Astrocyte (in vitro differentiated cells and primary cell): ENCODE data around the gene ORM1. TPM values are rescaled to one million over a fixed set of nuclear protein-coding genes. Genes with fewer than 3 reads are reported as not detected.

Experiments
- DNase-seq: peaks from one replicate; pipeline ENCODE4 v3.0.0-alpha.2; 2010; ENCODE audit warnings: low read depth
- FAIRE-seq: peaks from 2 replicates; lab custom pipeline; 2011; peaks lifted over from hg19 to GRCh38; lab: Jason Lieb, UNC
- H2AFZ ChIP-seq: 2 replicates; pipeline ENCODE4 v1.6.0; 2012; ENCODE audit warnings: low read depth, low read length, inconsistent platforms
- H3K27ac ChIP-seq: 2 replicates; pipeline ENCODE4 v1.5.1; 2011; ENCODE audit warnings: low read depth, low read length, inconsistent platforms
- H3K27me3 ChIP-seq: 2 replicates; pipeline ENCODE4 v1.6.0; 2011; ENCODE audit warnings: low read length, inconsistent platforms; ENCODE audit not compliant: insufficient read depth
- H3K36me3 ChIP-seq: 2 replicates; pipeline ENCODE4 v1.5.1; 2011; ENCODE audit warnings: low read length, inconsistent platforms; ENCODE audit not compliant: insufficient read depth
- H3K4me1 ChIP-seq: 2 replicates; pipeline ENCODE4 v1.5.1; 2011; ENCODE audit warnings: low read length, inconsistent platforms; ENCODE audit not compliant: insufficient read depth
- H3K4me2 ChIP-seq: 2 replicates; pipeline ENCODE4 v1.6.0; 2012; ENCODE audit warnings: low read length, inconsistent platforms
- H3K4me3 ChIP-seq: 2 replicates; pipeline ENCODE4 v1.5.1; 2011; ENCODE audit warnings: low read depth, mild to moderate bottlenecking, low read length, inconsistent platforms; ENCODE audit not compliant: insufficient read depth
- H3K79me2 ChIP-seq: 2 replicates; pipeline ENCODE4 v1.6.0; 2012; ENCODE audit warnings: mild to moderate bottlenecking, low read length, inconsistent platforms; ENCODE audit not compliant: insufficient read depth
- H3K9ac ChIP-seq: 2 replicates; pipeline ENCODE4 v1.6.0; 2012; ENCODE audit warnings: mild to moderate bottlenecking, low read length, inconsistent platforms
- H3K9me3 ChIP-seq: 2 replicates; pipeline ENCODE4 v1.5.1; 2012; ENCODE audit warnings: low read depth, mild to moderate bottlenecking, low read length, inconsistent platforms; ENCODE audit not compliant: insufficient read depth
- H4K20me1 ChIP-seq: 2 replicates; pipeline ENCODE4 v1.6.0; 2012; ENCODE audit warnings: low read length, inconsistent platforms; ENCODE audit not compliant: insufficient read depth
- H3K27ac Mint-ChIP-seq: one replicate; pipeline ENCODE4 v1.8.0; 2021; ENCODE audit warnings: mild to moderate bottlenecking, mixed read lengths; ENCODE audit not compliant: unreplicated experiment
- H3K27me3 Mint-ChIP-seq: one replicate; pipeline ENCODE4 v1.8.0; 2021; ENCODE audit warnings: low read depth, mixed read lengths; ENCODE audit not compliant: unreplicated experiment
- H3K36me3 Mint-ChIP-seq: one replicate; pipeline ENCODE4 v1.8.0; 2021; ENCODE audit warnings: low read depth, mixed read lengths; ENCODE audit not compliant: unreplicated experiment
- H3K4me1 Mint-ChIP-seq: one replicate; pipeline ENCODE4 v1.8.0; 2021; ENCODE audit warnings: low read depth, mixed read lengths; ENCODE audit not compliant: unreplicated experiment
- H3K4me3 Mint-ChIP-seq: one replicate; pipeline ENCODE4 v1.8.0; 2021; ENCODE audit warnings: mild to moderate bottlenecking, moderate library complexity, mixed read lengths; ENCODE audit not compliant: unreplicated experiment
- H3K9me3 Mint-ChIP-seq: one replicate; pipeline ENCODE4 v1.8.0; 2021; ENCODE audit warnings: mild to moderate bottlenecking, mixed read lengths; ENCODE audit not compliant: unreplicated experiment
- CTCF ChIP-seq: IDR thresholded peaks from 2 replicates; pipeline ENCODE4 v1.5.1; 2011; ENCODE audit warnings: low read depth, mild to moderate bottlenecking, inconsistent platforms, low read length, moderate library complexity; ENCODE audit not compliant: insufficient read depth
- EZH2 ChIP-seq: IDR thresholded peaks from 2 replicates; pipeline ENCODE4 v1.6.1; 2012; ENCODE audit warnings: mild to moderate bottlenecking, low read length, inconsistent platforms; ENCODE audit not compliant: insufficient read depth
- total RNA-seq: library from RNA; stranded (reverse); gene quantifications from 2 replicates; pipeline ENCODE4 v1.2.1, GENCODE V29; 2021

Gene ORM1
- total RNA-seq, 1 donor from 2014 or later, result not detected

GRCh38 chr9:114285166-114285867, 37.6 kb upstream of the ORM1 start:
- Mint-ChIP-seq H3K27me3 (no peaks in the 10 kb centered on the region), H3K27ac (peak overlapping the region; percentile 41), H3K9me3 (no peaks in the 10 kb centered on the region), H3K4me3 (peak overlapping the region; percentile 9), H3K4me1 (peaks cover 44% of the 10 kb centered on the region), H3K36me3 (peaks cover 21% of the 10 kb centered on the region)
- peak overlapping the region; percentile 33 for H3K4me2 ChIP-seq
- no peaks in the 10 kb centered on the region for H3K36me3 ChIP-seq
- no peaks in the 10 kb centered on the region for H3K79me2 ChIP-seq
- H3K27me3 ChIP-seq, result no peaks in the 10 kb centered on the region
- peaks cover 56% of the 10 kb centered on the region for H3K4me1 ChIP-seq
- no peaks in the 10 kb centered on the region for H4K20me1 ChIP-seq
- TF ChIP-seq EZH2 (no peak), CTCF (no peak)
- H3K9me3 ChIP-seq, result no peaks in the 10 kb centered on the region
- FAIRE-seq (no peak), DNase-seq (peak; percentile 87)
- H3K27ac ChIP-seq, result peak overlapping the region; percentile 25
- H2AFZ ChIP-seq, result no peak overlapping the region
- H3K9ac ChIP-seq, result peak overlapping the region; percentile 20
- H3K4me3 ChIP-seq, result no peak overlapping the region

GRCh38 chr9:114286146-114286679, 36.7 kb upstream of the ORM1 start:
- Mint-ChIP-seq H3K27ac (peak overlapping the region; percentile 85), H3K4me1 (peaks cover 43% of the 10 kb centered on the region), H3K27me3 (no peaks in the 10 kb centered on the region), H3K4me3 (no peak overlapping the region), H3K36me3 (peaks cover 13% of the 10 kb centered on the region), H3K9me3 (no peaks in the 10 kb centered on the region)
- Histone ChIP-seq H4K20me1 (no peaks in the 10 kb centered on the region), H3K9ac (no peak overlapping the region), H3K9me3 (no peaks in the 10 kb centered on the region), H3K36me3 (no peaks in the 10 kb centered on the region), H2AFZ (no peak overlapping the region), H3K4me1 (peaks cover 54% of the 10 kb centered on the region), H3K4me2 (peak overlapping the region; percentile 33), H3K4me3 (no peak overlapping the region), H3K27me3 (no peaks in the 10 kb centered on the region), H3K79me2 (no peaks in the 10 kb centered on the region), H3K27ac (no peak overlapping the region)
- TF ChIP-seq EZH2 (no peak), CTCF (no peak)
- FAIRE-seq (no peak), DNase-seq (no peak)
